ENCODE measurements around the gene ARHGEF10L. TPM values are rescaled to one million over a fixed set of nuclear protein-coding genes. Genes with fewer than 3 reads are reported as not detected.
A peak's percentile ranks its signal among the peaks of the same experiment; 100 is the strongest.

Gene ARHGEF10L
- total RNA-seq, 1 donor from 2014 or later = 20.3 TPM

DNA sequence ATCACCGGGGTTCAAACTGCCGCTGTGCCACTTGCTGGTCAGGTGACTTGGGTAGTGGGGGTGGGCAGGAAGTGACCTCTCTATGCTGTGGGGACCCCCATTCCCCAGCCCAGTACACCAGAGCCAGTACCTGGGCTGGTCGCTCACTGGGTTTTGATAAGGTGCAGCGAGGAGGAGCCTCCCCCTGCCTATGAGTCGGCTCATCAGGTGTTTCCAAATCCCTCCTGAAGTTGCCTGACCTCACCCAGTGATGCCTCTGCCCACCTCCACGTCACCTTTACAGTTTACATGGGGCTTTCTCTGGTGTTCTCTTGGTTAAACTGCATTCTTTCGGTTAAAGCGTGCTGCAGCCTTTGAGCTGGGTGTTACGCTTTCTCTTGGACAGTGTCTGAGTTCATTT is 58.2 kb downstream of the ARHGEF10L start:
- no peak overlapping the region for H3K27ac ChIP-seq
- no peak overlapping the region for H3K4me3 ChIP-seq
- TF ChIP-seq, protein P1, sequence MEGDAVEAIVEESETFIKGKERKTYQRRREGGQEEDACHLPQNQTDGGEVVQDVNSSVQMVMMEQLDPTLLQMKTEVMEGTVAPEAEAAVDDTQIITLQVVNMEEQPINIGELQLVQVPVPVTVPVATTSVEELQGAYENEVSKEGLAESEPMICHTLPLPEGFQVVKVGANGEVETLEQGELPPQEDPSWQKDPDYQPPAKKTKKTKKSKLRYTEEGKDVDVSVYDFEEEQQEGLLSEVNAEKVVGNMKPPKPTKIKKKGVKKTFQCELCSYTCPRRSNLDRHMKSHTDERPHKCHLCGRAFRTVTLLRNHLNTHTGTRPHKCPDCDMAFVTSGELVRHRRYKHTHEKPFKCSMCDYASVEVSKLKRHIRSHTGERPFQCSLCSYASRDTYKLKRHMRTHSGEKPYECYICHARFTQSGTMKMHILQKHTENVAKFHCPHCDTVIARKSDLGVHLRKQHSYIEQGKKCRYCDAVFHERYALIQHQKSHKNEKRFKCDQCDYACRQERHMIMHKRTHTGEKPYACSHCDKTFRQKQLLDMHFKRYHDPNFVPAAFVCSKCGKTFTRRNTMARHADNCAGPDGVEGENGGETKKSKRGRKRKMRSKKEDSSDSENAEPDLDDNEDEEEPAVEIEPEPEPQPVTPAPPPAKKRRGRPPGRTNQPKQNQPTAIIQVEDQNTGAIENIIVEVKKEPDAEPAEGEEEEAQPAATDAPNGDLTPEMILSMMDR (IDR thresholded peaks at IDR 0.05) = no peak
- TF ChIP-seq EZH2 (IDR thresholded peaks at IDR 0.05) = no peak
- TF ChIP-seq EZH2phosphoT487 (IDR thresholded peaks at IDR 0.05) = no peak
- no peaks in the 10 kb centered on the region for H3K27me3 ChIP-seq
- Mint-ChIP-seq H3K27me3 (ENCODE audit: insufficient read depth, low read depth) (peaks cover 2% of the 10 kb centered on the region), H3K27ac (peak overlapping the region; percentile 42), H3K36me3 (peaks cover 3% of the 10 kb centered on the region), H3K9me3 (no peaks in the 10 kb centered on the region), H3K4me1 (peaks cover 6% of the 10 kb centered on the region), H3K4me3 (no peak overlapping the region)
- no peak overlapping the region for H2AFZ ChIP-seq (replicated peaks)
- H3F3A ChIP-seq (ENCODE audit: low read depth) = no peaks in the 10 kb centered on the region
- H3K9ac ChIP-seq = no peak overlapping the region
- no peaks in the 10 kb centered on the region for H3K79me2 ChIP-seq (ENCODE audit: low read depth)
- no peaks in the 10 kb centered on the region for H3K9me3 ChIP-seq (ENCODE audit: low read depth)
- H3K4me2 ChIP-seq = no peak overlapping the region
- H3K4me1 ChIP-seq = no peaks in the 10 kb centered on the region
- no peaks in the 10 kb centered on the region for H3K36me3 ChIP-seq
- DNase-seq (ENCODE audit: low spot score) = no peak
- H4K20me1 ChIP-seq (ENCODE audit: low read depth) = peaks cover 14% of the 10 kb centered on the region

DNA sequence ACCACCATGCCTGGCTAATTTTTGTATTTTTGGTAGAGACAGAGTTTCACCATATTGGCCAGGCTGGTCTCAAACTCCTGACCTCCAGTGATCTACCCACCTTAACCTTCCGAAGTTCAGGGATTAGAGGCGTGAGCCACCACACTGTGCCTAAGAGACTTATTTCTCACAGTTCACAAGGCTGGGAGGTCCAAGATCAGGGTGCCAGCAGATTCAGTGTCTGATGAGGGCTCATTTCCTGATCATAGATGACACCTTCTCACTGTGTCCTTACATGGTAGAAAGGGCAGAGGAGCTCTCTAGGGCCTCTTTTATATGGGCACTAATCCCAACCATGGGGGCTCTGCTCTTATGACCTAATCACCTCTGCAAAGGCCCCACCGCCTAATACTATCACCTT is 58.8 kb downstream of the ARHGEF10L start:
- no peak overlapping the region for H2AFZ ChIP-seq (replicated peaks)
- no peaks in the 10 kb centered on the region for H3K79me2 ChIP-seq (ENCODE audit: low read depth)
- H3K9me3 ChIP-seq (ENCODE audit: low read depth) = no peaks in the 10 kb centered on the region
- Mint-ChIP-seq H3K36me3 (peaks cover 3% of the 10 kb centered on the region), H3K9me3 (no peaks in the 10 kb centered on the region), H3K4me1 (peaks cover 8% of the 10 kb centered on the region), H3K27ac (no peak overlapping the region), H3K4me3 (no peak overlapping the region), H3K27me3 (ENCODE audit: insufficient read depth, low read depth) (peaks cover 2% of the 10 kb centered on the region)
- DNase-seq (ENCODE audit: low spot score) = no peak
- no peak overlapping the region for H3K9ac ChIP-seq
- no peaks in the 10 kb centered on the region for H3F3A ChIP-seq (ENCODE audit: low read depth)
- TF ChIP-seq EZH2 (IDR thresholded peaks at IDR 0.05) = no peak
- TF ChIP-seq EZH2phosphoT487 (IDR thresholded peaks at IDR 0.05) = no peak
- TF ChIP-seq, protein P1 (IDR thresholded peaks at IDR 0.05) = no peak
- peaks cover 14% of the 10 kb centered on the region for H4K20me1 ChIP-seq (ENCODE audit: low read depth)
- no peak overlapping the region for H3K4me3 ChIP-seq
- H3K36me3 ChIP-seq = no peaks in the 10 kb centered on the region
- no peaks in the 10 kb centered on the region for H3K27me3 ChIP-seq
- no peaks in the 10 kb centered on the region for H3K4me1 ChIP-seq
- H3K27ac ChIP-seq = no peak overlapping the region
- no peak overlapping the region for H3K4me2 ChIP-seq

DNA sequence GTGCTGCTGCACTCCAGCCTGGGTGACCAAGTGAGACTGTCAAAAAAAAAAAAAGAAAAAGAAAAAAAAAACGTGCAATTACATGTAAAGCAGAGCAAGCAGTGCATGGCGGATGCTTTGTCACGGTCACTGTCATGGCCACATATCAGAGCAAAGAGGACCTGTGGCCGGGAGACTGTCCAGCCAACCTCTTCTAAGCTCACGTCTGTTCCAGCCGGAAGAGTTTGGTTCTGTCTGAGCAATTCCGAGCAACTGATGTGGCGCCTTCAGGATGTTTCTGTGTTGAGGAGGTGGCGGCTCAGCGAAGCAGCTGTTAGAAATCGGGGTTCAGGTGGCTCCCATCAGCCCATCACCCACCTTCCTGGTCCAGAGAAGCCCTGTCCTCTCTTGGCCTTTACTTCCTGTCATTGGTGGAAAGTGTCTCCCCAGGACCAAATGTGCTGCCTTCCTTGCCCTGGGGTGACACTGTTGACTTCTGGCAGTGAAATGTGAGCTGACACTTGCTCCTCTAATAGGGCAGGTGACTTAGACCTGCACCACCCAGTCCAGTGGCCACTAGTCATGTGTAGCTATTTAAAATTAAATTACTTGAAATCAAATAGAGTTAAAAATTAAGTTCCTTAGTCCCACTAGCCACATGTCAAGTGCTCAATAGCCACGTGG is 59.9 kb downstream of the ARHGEF10L start:
- Mint-ChIP-seq H3K27ac (no peak overlapping the region), H3K4me1 (peaks cover 5% of the 10 kb centered on the region)

More for the DNA sequence above, 59.9 kb downstream of the ARHGEF10L start:
- Mint-ChIP-seq H3K36me3 (no peaks in the 10 kb centered on the region), H3K27me3 (ENCODE audit: insufficient read depth, low read depth) (peaks cover 2% of the 10 kb centered on the region), H3K9me3 (no peaks in the 10 kb centered on the region), H3K4me3 (no peak overlapping the region)
- Histone ChIP-seq H3K36me3 (no peaks in the 10 kb centered on the region), H3F3A (ENCODE audit: low read depth) (no peaks in the 10 kb centered on the region), H3K9ac (no peak overlapping the region), H3K27me3 (no peaks in the 10 kb centered on the region), H4K20me1 (ENCODE audit: low read depth) (peaks cover 14% of the 10 kb centered on the region), H3K4me1 (no peaks in the 10 kb centered on the region), H3K4me3 (no peak overlapping the region), H3K79me2 (ENCODE audit: low read depth) (no peaks in the 10 kb centered on the region), H3K27ac (no peak overlapping the region), H3K9me3 (ENCODE audit: low read depth) (no peaks in the 10 kb centered on the region), H3K4me2 (no peak overlapping the region), H2AFZ (replicated peaks) (no peak overlapping the region)
- TF ChIP-seq EZH2phosphoT487 (IDR thresholded peaks at IDR 0.05) = no peak
- TF ChIP-seq, protein P1 (IDR thresholded peaks at IDR 0.05) = no peak
- no peak for TF ChIP-seq EZH2 (IDR thresholded peaks at IDR 0.05)
- no peak for DNase-seq (ENCODE audit: low spot score)

All from neural progenitor cell (in vitro differentiated cells).